Effector memory CD8-positive, alpha-beta T cell (primary cell): ENCODE results near the gene HK2.
A peak's percentile ranks its signal among the peaks of the same experiment; 100 is the strongest.

Source experiments
- ATAC-seq: fragments of 150-1000 bp; cut with Tn5 transposase; replicated peaks from 2 replicates; pipeline ENCODE4 v1.10.0; 2021; ENCODE audit warnings: mild to moderate bottlenecking, moderate library complexity
- DNase-seq, 3 experiments: peaks; one replicate each; pipeline ENCODE4 v3.0.0; 2021
- H3K27ac Mint-ChIP-seq, 2 donors: one replicate each; pipeline ENCODE4 v1.8.0; 2022; ENCODE audit warnings: mild to moderate bottlenecking in 2 of 2, mixed read lengths in 2 of 2, moderate library complexity in 2 of 2
- H3K27me3 Mint-ChIP-seq, 2 donors: one replicate each; pipeline ENCODE4 v1.8.0; 2022; ENCODE audit warnings: mixed read lengths in 2 of 2
- H3K36me3 Mint-ChIP-seq: one replicate; pipeline ENCODE4 v1.8.0; 2022; ENCODE audit warnings: mild to moderate bottlenecking, moderate library complexity, mixed read lengths; ENCODE audit not compliant: insufficient read depth
- H3K4me1 Mint-ChIP-seq, 2 donors: one replicate each; pipeline ENCODE4 v1.8.0; 2022; ENCODE audit warnings: low read depth in 2 of 2, mixed read lengths in 2 of 2
- H3K4me3 Mint-ChIP-seq, 2 donors: one replicate each; pipeline ENCODE4 v1.8.0; 2022; ENCODE audit warnings: mild to moderate bottlenecking in 2 of 2, mixed read lengths in 2 of 2, moderate library complexity in 2 of 2
- H3K9me3 Mint-ChIP-seq, 2 donors: one replicate each; pipeline ENCODE4 v1.8.0; 2022; ENCODE audit warnings: mixed read lengths in 2 of 2

Gene HK2

DNA sequence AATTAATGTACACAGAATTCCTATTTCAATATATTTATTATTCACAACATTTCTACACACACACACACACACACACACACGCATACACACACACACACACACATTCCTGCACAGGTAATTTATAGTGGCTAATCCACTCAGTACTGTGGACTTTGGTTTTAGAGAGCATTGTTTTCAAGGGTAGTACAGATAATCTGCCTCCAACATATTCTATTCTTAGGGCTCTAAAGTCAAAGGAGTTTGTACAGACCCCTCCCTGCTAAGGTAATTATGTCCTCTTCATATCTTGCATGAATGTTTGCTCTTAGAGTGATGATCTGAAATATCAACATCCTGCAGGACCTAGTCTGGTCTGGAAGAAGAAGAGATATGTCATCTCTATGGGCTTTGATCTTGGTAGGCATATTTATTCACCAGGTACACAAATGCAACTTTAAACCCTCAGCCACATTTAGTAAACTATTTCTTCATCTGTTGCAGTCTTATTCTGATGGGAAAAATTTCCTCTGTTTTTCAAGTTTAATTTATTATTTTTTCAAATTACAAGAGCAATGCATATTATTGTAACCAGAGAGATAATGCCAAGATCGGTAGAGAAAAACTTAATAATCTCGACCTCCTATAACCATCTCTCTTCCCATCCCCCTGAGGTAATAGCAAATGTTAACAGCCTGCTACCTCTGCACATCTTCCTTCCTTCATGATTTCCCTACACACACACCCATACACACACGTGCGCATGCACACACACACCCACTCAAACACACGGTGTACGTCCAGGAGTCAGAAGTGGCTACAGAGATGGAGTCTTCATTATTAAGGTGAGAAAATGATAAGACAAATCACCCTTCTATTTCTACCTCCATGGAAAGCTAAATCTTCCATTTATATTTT lies 106.2 kb downstream of the HK2 start:
- no peak for DNase-seq
- H3K9me3 Mint-ChIP-seq: no peaks in the 10 kb centered on the region
- no peak overlapping the region for H3K4me3 Mint-ChIP-seq
- H3K27ac Mint-ChIP-seq: peak overlapping the region in 1 of 2 donors; percentile 38
- peaks cover 0 to 6% of the 10 kb centered on the region in 2 donors for H3K27me3 Mint-ChIP-seq
- H3K4me1 Mint-ChIP-seq: peaks cover 0 to 2% of the 10 kb centered on the region in 2 donors
- H3K36me3 Mint-ChIP-seq: no peaks in the 10 kb centered on the region
- ATAC-seq: no peak

DNA sequence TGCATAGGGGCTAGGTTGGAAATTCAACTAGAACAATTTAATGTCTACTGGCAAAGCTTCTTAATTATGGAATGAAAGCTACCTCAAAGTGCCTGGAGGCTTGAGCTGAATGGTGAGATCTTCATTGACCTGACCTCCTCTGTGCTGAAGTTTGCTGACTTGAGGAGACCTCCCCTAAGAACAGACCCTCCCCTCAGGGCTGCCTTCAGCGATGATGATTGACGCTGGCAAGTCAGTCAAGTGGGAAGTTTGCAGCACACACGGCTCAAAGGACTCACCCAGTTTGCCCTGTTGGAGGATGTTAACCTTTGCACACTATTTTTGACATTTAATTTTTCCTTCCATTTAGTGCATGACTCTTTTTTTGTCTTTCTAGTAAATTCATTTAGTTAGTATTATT lies 107.4 kb downstream of the HK2 start:
- Mint-ChIP-seq H3K27me3 (peaks cover 0 to 6% of the 10 kb centered on the region in 2 donors), H3K4me1 (peaks cover 0 to 2% of the 10 kb centered on the region in 2 donors), H3K9me3 (no peaks in the 10 kb centered on the region), H3K36me3 (no peaks in the 10 kb centered on the region), H3K27ac (no peak overlapping the region), H3K4me3 (no peak overlapping the region)
- DNase-seq (no peak), ATAC-seq (no peak)

DNA sequence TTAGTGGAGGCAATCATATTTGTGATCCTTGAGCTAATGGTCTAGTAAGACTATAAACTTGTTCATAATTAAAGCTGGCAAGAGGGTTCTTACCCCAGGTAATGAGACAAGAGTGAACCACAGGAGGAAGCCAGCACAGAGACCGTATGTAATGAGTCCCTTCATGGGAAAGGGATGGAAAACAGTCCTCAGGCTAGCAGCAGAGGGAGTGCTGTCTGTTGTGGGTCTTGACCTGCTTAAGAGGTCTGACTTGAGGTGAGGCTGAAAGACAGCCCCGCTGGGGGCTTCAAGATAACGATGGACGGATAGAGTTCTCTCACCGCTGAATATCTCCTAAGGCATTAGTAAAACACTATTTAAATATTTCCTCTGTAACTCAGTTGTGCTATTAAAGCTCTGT lies 108.3 kb downstream of the HK2 start:
- no peaks in the 10 kb centered on the region for H3K36me3 Mint-ChIP-seq
- no peak for DNase-seq
- no peaks in the 10 kb centered on the region for H3K9me3 Mint-ChIP-seq
- peaks cover 0 to 2% of the 10 kb centered on the region in 2 donors for H3K4me1 Mint-ChIP-seq
- peaks cover 0 to 6% of the 10 kb centered on the region in 2 donors for H3K27me3 Mint-ChIP-seq
- no peak for ATAC-seq
- peak overlapping the region in 1 of 2 donors; percentile 5 for H3K27ac Mint-ChIP-seq
- H3K4me3 Mint-ChIP-seq: no peak overlapping the region
